HepG2 (cell line): ENCODE data around the gene APOC1. TPM values are rescaled to one million over a fixed set of nuclear protein-coding genes. Genes with fewer than 3 reads are reported as not detected.

Experiments used
- ARNT2 ChIP-seq: sonication (generic); formaldehyde crosslinking; IDR thresholded peaks from 2 replicates; pipeline ENCODE4 v1.8.0; 2022; ENCODE audit warnings: mild to moderate bottlenecking, low read depth, missing genetic modification reagents, moderate library complexity
- CBX2 ChIP-seq, 2 experiments: fragments of 200-600 bp in 1 of 2; sonication (generic); formaldehyde crosslinking in 1 of 2; IDR thresholded peaks; 2 replicates each; pipeline versions ENCODE4 v1.7.0 to v1.8.1; 2018 to 2022; ENCODE audit warnings: low read depth in 2 of 2, low read length in 1 of 2, mild to moderate bottlenecking in 1 of 2, missing genetic modification reagents in 1 of 2
- FOXO1 ChIP-seq: sonication (generic); formaldehyde crosslinking; IDR thresholded peaks from 2 replicates; pipeline ENCODE4 v1.4.0; 2020; ENCODE audit warnings: missing genetic modification reagents
- KAT8 ChIP-seq: IDR thresholded peaks from 2 replicates; pipeline ENCODE4 v1.6.1; 2016; ENCODE audit warnings: missing genetic modification reagents, missing compliant biosample characterization
- MLLT10 ChIP-seq: sonication (generic); formaldehyde crosslinking; IDR thresholded peaks from 2 replicates; pipeline ENCODE4 v1.4.0; 2020; ENCODE audit warnings: missing genetic modification reagents
- MXD4 ChIP-seq: IDR thresholded peaks from 2 replicates; pipeline ENCODE4 v1.6.1; 2016; ENCODE audit warnings: mild to moderate bottlenecking, missing biosample characterization, missing genetic modification reagents
- NFE2 ChIP-seq: sonication (generic); formaldehyde crosslinking; IDR thresholded peaks from 2 replicates; pipeline ENCODE4 v1.4.0; 2020; ENCODE audit warnings: missing genetic modification reagents
- PHB2 ChIP-seq: fragments of 450-650 bp; IDR thresholded peaks from 2 replicates; pipeline ENCODE4 v1.6.1; 2018; ENCODE audit not compliant: partially characterized antibody
- TBP ChIP-seq: sonication (generic); formaldehyde crosslinking; IDR thresholded peaks from 2 replicates; pipeline ENCODE4 v1.5.0; 2020; ENCODE audit warnings: missing genetic modification reagents
- TOE1 ChIP-seq: sonication (generic); formaldehyde crosslinking; IDR thresholded peaks from 2 replicates; pipeline ENCODE4 v1.4.0; 2020; ENCODE audit warnings: mild to moderate bottlenecking, missing genetic modification reagents
- ZNF180 ChIP-seq: sonication (generic); formaldehyde crosslinking; IDR thresholded peaks from 2 replicates; pipeline ENCODE4 v1.4.0; 2020; ENCODE audit warnings: low read depth, missing genetic modification reagents, borderline replicate concordance
- ZNF343 ChIP-seq: sonication (generic); formaldehyde crosslinking; IDR thresholded peaks from 2 replicates; pipeline ENCODE4 v1.4.0; 2020; ENCODE audit warnings: mild to moderate bottlenecking, missing genetic modification reagents
- ZNF441 ChIP-seq: sonication (generic); formaldehyde crosslinking; IDR thresholded peaks from 2 replicates; pipeline ENCODE4 v1.7.0; 2021; ENCODE audit warnings: missing genetic modification reagents, borderline replicate concordance
- ZNF724P ChIP-seq: sonication (generic); formaldehyde crosslinking; IDR thresholded peaks from 2 replicates; pipeline ENCODE4 v1.8.0; 2022; ENCODE audit warnings: missing genetic modification reagents, borderline replicate concordance
- ZSCAN30 ChIP-seq: sonication (generic); formaldehyde crosslinking; IDR thresholded peaks from 2 replicates; pipeline ENCODE4 v1.5.0; 2020; ENCODE audit warnings: mild to moderate bottlenecking, missing genetic modification reagents
- polyA plus RNA-seq, 8 experiments: library from polyadenylated mRNA; depleted of rRNA in 3 of 8; stranded (reverse) in 7 of 8; unstranded in 1 of 8; fragments of >200 nt; fragmentation: Illumina TruSeq in 4 of 8; extraction: Trizol in 4 of 8; gene quantifications; 2 replicates each; pipeline versions ENCODE4 v1.2.1 to v1.2.3, GENCODE V29; 2011 to 2016; ENCODE audit warnings: low read depth in 4 of 8, missing spikeins in 1 of 8, mixed read lengths in 1 of 8; ENCODE audit not compliant: insufficient read depth in 1 of 8
- total RNA-seq, 5 experiments: library from RNA; depleted of rRNA; stranded (reverse); fragments of >200 nt; fragmentation: Illumina TruSeq; extraction: Trizol; gene quantifications; 2 replicates each; pipeline ENCODE4 v1.2.3, GENCODE V29; 2016; ENCODE audit warnings: low read depth in 1 of 5
- TF ChIP-seq, protein P1 (sequence below): sonication (generic); formaldehyde crosslinking; IDR thresholded peaks from 2 replicates; pipeline ENCODE4 v1.5.1; 2020; ENCODE audit warnings: mild to moderate bottlenecking, missing genetic modification reagents, moderate library complexity
- TF ChIP-seq, protein P2 (sequence below): sonication (generic); formaldehyde crosslinking; conservative IDR thresholded peaks from 2 replicates; pipeline ENCODE4 v1.4.0; 2020; ENCODE audit warnings: mild to moderate bottlenecking, missing genetic modification reagents, moderate library complexity
- TF ChIP-seq, protein P3 (sequence below): sonication (generic); formaldehyde crosslinking; IDR thresholded peaks from 2 replicates; pipeline ENCODE4 v1.4.0; 2020; ENCODE audit warnings: low read depth, mild to moderate bottlenecking, missing genetic modification reagents
- TF ChIP-seq, protein P4 (sequence below): sonication (generic); formaldehyde crosslinking; IDR thresholded peaks from 2 replicates; pipeline ENCODE4 v1.5.0; 2020; ENCODE audit warnings: mild to moderate bottlenecking, low read depth, missing genetic modification reagents, borderline replicate concordance
- TF ChIP-seq, protein P5 (sequence below): sonication (generic); formaldehyde crosslinking; IDR thresholded peaks from 2 replicates; pipeline ENCODE4 v1.4.0; 2020; ENCODE audit warnings: missing genetic modification reagents

APOC1 gene
- total and polyA plus RNA-seq, 2 of the 13 experiments (the other 11 are each of a cell fraction or from before 2014, with no cell fraction given): 600 to 1,235 TPM

- TF ChIP-seq ZNF180: no peak
- peak; percentile 92; the same call in 1 of the 2 replicates for TF ChIP-seq MXD4
- TF ChIP-seq, protein P1, sequence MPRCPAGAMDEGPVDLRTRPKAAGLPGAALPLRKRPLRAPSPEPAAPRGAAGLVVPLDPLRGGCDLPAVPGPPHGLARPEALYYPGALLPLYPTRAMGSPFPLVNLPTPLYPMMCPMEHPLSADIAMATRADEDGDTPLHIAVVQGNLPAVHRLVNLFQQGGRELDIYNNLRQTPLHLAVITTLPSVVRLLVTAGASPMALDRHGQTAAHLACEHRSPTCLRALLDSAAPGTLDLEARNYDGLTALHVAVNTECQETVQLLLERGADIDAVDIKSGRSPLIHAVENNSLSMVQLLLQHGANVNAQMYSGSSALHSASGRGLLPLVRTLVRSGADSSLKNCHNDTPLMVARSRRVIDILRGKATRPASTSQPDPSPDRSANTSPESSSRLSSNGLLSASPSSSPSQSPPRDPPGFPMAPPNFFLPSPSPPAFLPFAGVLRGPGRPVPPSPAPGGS (CRISPR knock-in tag): peak; percentile 89
- peak; percentile 84; the same call in 1 of the 2 replicates for TF ChIP-seq ZNF724P (CRISPR knock-in tag)
- peak; percentile 85 for TF ChIP-seq KAT8
- no peak; the same call in 1 of the 2 replicates for TF ChIP-seq TOE1 (CRISPR knock-in tag)
- TF ChIP-seq MLLT10 (CRISPR knock-in tag): no peak
- TF ChIP-seq, protein P2, sequence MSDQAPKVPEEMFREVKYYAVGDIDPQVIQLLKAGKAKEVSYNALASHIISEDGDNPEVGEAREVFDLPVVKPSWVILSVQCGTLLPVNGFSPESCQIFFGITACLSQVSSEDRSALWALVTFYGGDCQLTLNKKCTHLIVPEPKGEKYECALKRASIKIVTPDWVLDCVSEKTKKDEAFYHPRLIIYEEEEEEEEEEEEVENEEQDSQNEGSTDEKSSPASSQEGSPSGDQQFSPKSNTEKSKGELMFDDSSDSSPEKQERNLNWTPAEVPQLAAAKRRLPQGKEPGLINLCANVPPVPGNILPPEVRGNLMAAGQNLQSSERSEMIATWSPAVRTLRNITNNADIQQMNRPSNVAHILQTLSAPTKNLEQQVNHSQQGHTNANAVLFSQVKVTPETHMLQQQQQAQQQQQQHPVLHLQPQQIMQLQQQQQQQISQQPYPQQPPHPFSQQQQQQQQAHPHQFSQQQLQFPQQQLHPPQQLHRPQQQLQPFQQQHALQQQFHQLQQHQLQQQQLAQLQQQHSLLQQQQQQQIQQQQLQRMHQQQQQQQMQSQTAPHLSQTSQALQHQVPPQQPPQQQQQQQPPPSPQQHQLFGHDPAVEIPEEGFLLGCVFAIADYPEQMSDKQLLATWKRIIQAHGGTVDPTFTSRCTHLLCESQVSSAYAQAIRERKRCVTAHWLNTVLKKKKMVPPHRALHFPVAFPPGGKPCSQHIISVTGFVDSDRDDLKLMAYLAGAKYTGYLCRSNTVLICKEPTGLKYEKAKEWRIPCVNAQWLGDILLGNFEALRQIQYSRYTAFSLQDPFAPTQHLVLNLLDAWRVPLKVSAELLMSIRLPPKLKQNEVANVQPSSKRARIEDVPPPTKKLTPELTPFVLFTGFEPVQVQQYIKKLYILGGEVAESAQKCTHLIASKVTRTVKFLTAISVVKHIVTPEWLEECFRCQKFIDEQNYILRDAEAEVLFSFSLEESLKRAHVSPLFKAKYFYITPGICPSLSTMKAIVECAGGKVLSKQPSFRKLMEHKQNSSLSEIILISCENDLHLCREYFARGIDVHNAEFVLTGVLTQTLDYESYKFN: peak; percentile 99
- TF ChIP-seq, protein P3, sequence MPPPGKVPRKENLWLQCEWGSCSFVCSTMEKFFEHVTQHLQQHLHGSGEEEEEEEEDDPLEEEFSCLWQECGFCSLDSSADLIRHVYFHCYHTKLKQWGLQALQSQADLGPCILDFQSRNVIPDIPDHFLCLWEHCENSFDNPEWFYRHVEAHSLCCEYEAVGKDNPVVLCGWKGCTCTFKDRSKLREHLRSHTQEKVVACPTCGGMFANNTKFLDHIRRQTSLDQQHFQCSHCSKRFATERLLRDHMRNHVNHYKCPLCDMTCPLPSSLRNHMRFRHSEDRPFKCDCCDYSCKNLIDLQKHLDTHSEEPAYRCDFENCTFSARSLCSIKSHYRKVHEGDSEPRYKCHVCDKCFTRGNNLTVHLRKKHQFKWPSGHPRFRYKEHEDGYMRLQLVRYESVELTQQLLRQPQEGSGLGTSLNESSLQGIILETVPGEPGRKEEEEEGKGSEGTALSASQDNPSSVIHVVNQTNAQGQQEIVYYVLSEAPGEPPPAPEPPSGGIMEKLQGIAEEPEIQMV: peak; percentile 94; the same call in 1 of the 2 replicates
- TF ChIP-seq NFE2 (CRISPR knock-in tag): no peak
- TF ChIP-seq ZSCAN30: no peak
- peak; percentile 89 for TF ChIP-seq ARNT2 (CRISPR knock-in tag)
- 0 out of 2 replicates have a peak, but pooled peaks have one; percentile 12 for TF ChIP-seq ZNF343 (CRISPR knock-in tag)
- TF ChIP-seq, protein P4, sequence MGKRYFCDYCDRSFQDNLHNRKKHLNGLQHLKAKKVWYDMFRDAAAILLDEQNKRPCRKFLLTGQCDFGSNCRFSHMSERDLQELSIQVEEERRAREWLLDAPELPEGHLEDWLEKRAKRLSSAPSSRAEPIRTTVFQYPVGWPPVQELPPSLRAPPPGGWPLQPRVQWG (CRISPR knock-in tag): no peak
- TF ChIP-seq, protein P5, sequence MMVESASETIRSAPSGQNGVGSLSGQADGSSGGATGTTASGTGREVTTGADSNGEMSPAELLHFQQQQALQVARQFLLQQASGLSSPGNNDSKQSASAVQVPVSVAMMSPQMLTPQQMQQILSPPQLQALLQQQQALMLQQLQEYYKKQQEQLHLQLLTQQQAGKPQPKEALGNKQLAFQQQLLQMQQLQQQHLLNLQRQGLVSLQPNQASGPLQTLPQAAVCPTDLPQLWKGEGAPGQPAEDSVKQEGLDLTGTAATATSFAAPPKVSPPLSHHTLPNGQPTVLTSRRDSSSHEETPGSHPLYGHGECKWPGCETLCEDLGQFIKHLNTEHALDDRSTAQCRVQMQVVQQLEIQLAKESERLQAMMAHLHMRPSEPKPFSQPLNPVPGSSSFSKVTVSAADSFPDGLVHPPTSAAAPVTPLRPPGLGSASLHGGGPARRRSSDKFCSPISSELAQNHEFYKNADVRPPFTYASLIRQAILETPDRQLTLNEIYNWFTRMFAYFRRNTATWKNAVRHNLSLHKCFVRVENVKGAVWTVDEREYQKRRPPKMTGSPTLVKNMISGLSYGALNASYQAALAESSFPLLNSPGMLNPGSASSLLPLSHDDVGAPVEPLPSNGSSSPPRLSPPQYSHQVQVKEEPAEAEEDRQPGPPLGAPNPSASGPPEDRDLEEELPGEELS (CRISPR knock-in tag): peak; percentile 97
- TF ChIP-seq ZNF441 (CRISPR knock-in tag): peak; percentile 64; the same call in 1 of the 2 replicates
- no peak for TF ChIP-seq CBX2 (IDR thresholded peaks at IDR 0.05; ENCODE audit: low read depth, low read length)
- TF ChIP-seq CBX2 (CRISPR knock-in tag; IDR thresholded peaks at IDR 0.05; ENCODE audit: low read depth): no peak
- no peak for TF ChIP-seq PHB2
- no peak for TF ChIP-seq TBP (CRISPR knock-in tag)
- peak; percentile 96 for TF ChIP-seq FOXO1 (CRISPR knock-in tag)
These were observed 10.9 kb downstream of the APOC1 start (continued) for GRCh38 chr19:44925114-44925891.
